Dedifferentiated amniotic fluid mesenchymal stem cell (primary cell): ENCODE data around the gene SFT2D1.
"Not testable (repeated sequence)": the region's sequence is repeated elsewhere in the genome, so short reads cannot be mapped to it uniquely, and the experiment has no call there.

ENCODE experiments used
- DNase-seq: peaks from one replicate; pipeline ENCODE4 v3.0.0-alpha.2; 2016; ENCODE audit errors: extremely low spot score

The SFT2D1 gene

DNA sequence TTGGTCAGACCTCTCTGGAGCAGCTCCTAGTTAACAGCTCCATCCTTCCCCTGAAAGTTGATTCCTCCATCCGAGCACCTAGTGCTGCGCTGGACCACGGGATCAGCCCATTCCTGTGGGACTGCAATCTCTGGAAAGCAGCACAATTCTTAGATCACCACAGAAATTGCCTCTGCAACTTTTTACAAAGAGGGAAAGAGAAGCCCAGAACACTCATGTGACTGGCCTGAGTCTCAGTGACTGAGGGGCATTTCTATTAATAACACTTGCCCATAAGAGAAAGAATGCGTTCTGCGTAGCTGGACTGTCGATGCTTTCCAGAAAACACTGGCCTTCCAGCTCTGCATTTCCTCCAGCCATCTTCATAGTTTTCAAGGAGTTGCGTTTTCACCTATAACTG lies 22.1 kb upstream of the SFT2D1 start:
- DNase-seq: no peak

GRCh38 chr6:166362427-166362826 lies 20.1 kb upstream of the SFT2D1 start:
- not testable (repeated sequence) for DNase-seq

DNA sequence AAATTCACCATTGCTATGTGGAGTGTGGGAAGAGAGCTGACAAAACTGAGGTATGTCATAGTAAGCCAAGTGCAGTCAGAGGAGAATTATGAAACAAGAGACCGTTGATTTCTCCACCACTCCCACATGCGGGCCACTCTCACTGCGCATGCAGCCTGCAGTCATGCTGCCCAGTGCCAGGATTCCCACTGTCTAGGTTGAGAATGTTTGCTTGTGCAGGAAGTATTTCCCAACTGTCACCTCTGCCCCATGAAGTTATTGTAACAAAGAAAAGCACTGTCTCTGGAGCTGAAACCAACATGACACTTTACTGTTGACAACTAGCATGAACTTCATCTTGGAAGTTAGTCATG lies 18.7 kb upstream of the SFT2D1 start:
- DNase-seq: no peak

- DNase-seq: no peak
Observed at GRCh38 chr6:166360243-166361076, 18.1 kb upstream of the SFT2D1 start.

DNA sequence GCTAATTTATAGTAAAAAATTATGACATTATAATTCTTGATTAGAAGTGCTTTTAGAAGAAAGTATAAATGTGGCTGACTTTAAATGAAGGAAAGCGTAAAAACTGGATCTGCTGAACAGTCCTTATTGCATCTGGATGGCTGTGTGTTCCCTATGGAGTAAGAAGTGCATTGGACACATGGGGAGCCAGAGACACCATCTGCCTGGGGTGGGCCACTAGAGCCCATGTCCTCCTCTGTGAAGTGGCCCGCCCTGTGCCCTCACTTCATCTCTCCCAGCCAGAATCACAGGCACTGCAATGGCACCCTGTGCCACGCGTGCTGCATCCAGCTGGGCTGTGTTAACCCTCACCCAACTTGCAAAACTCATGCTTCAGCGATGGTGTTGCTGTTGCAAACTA lies 13.2 kb upstream of the SFT2D1 start:
- no peak for DNase-seq

GRCh38 chr6:166354965-166355364 lies 12.6 kb upstream of the SFT2D1 start:
- no peak for DNase-seq

- no peak for DNase-seq
Observed at GRCh38 chr6:166354143-166354542, 11.8 kb upstream of the SFT2D1 start.

GRCh38 chr6:166353507-166353906 lies 11.2 kb upstream of the SFT2D1 start:
- DNase-seq: no peak

DNA sequence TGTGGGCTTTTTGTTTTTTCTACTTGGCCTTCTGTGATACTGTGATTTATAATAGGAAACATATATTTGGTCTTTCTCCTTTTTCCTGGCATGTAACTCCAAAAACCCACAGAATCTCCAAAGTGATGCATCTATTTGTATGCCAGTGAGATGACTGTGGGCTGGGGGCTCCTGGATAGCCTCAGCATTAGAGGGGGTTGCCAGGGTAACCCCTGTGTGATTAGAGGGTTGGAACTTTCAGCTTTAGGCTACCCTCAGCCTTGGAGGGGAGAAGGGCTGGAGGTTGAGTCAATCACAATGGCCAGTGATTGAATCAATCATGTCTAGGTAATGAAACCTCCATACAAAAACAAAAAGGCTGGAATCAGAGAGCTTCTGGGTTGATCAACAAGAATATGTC lies 10.6 kb upstream of the SFT2D1 start:
- no peak for DNase-seq

- DNase-seq: no peak
Observed at GRCh38 chr6:166351715-166352285, 9.5 kb upstream of the SFT2D1 start.

DNA sequence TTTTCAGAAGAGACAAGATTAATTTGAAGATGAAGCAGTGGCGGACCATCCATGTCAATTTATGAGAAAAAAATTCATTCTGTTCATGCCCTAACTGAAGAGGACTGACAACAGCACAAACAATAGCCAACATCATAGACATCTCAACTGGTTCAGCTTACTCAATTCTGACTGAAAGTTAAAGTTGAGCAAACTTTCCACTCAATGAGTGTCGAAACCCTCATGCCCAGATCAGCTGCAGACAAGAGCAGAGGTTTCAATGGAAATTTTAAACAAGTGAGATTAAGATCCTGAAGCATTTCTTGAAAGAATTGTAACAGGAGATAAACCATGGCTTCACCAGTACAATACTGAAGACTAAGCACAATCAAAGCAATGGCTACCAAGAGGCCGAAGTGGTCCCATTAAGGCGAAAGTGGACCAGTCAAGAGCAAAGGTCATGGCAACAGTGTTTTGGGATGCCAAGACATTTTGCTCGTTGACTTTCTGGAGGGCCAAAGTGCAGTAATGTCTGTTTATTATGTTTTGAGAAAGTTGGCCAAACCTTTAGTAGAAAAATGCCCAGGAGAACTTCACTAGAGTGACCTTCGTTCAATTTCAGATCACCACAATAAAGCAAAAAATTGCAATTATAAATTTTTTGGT lies 6.1 kb upstream of the SFT2D1 start:
- DNase-seq: no peak

DNA sequence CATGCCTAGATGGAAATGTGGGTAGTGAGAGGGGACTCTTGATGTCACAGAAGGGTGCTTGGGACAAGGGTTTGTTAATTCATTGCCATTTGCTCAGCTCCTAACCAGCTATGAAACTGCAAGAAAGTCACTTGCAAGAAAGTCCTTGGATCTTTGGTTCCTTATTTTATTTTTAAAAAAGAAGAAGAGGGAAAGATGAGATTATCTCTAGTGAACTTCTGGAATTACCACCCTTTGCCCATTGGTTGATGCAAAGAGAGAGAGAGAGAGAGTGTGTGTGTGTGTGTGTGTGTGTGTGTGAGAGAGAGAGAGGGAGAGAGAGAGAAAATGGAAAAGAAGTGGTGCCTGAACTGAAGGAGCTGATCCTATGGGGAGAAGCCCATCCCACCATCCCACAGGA lies 4.6 kb upstream of the SFT2D1 start:
- DNase-seq: no peak

- no peak for DNase-seq
Observed at GRCh38 chr6:166346449-166346848, 4.1 kb upstream of the SFT2D1 start.

DNA sequence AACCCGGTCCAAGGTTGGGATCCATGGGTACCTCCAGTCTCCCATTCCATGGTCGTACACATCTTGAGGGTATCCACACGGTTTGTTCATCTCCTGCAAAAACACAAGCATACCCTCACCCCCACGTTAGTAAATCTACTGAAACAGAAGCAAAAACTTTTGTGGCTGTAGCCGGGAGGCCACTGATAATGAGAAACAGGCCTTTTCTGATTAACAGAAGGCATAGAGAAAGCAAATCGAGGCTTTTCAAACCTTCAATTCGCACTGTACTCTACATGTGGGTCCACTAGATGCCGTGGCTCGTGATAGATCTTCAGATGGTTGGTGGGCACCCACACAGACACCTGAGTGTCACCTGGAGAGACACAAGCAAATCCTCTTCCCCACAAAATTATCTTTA lies 3.3 kb upstream of the SFT2D1 start:
- DNase-seq: not testable (repeated sequence)

DNA sequence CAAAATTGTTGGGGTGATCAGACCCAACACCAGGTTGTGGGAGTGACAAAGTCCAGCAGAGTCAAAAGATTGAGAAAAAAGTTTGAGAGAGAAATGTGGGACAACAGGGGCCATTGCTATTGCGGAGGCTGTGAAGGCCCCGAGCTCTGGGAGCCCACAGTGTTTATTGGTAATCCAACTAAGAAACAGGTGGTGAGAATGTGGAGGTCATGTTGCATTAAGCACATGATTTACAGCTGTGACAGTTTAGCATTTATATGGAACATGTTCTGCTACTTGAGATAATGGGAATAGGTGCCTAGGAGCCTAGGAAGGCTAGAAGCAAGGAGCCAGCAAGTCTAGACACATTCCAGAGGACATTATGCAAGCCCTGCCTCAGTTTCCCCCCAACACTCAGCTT lies 2.6 kb upstream of the SFT2D1 start:
- not testable (repeated sequence) for DNase-seq

- DNase-seq: no peak
Observed at GRCh38 chr6:166344240-166344639, 1.9 kb upstream of the SFT2D1 start.

GRCh38 chr6:166343150-166343487 lies 774 bp upstream of the SFT2D1 start:
- DNase-seq: no peak

GRCh38 chr6:166341977-166342348 lies 382 bp downstream of the SFT2D1 start:
- no peak for DNase-seq

- DNase-seq: no peak
Observed at GRCh38 chr6:166341464-166341863, 881 bp downstream of the SFT2D1 start.

GRCh38 chr6:166338854-166339253 lies 3.5 kb downstream of the SFT2D1 start:
- DNase-seq: no peak

GRCh38 chr6:166336847-166337246 lies 5.5 kb downstream of the SFT2D1 start:
- no peak for DNase-seq

DNA sequence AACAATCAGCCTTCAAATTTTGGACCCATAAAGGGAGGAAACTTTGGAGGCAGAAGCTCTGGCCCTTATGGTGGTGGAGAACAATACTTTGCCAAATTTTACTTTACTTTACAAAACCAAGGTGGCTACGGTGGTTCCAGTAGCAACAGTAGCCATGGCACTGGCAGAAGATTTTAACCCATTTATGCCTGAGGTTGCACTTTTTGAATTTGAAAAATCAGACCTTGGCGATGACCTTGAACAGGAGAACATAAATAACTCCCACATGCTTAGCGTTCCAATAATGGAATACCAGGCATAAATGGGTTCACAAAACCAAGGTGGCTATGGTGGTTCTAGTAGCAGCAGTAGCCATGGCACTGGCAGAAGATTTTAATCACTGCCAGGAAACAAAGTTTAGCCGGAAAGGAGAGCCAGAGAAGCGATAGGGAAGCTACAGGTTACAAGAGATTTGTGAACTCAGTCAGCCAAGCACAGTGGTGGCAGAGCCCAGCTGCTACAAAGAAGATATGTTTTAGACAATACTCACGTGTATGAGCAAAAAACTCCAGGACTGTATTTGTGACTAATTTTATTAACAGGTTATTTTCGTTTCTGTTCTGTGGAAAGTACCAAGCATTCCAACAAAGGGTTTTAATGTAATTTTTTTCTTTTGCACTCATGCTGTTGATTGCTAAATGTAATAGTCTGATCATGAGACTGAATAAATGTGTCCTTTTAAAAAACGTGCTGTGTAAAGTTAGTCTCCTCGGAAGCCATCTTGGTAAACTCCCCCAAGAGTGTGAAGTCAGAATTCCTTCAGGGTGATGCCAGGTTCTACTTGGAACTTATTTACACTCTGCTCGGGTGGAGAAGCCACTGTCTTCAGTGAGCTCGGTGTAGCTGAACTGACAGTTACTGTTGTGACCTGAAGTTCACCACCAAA lies 6.7 kb downstream of the SFT2D1 start:
- DNase-seq: no peak
